Measurements from ENCODE around the gene NT5C1A.

- TF ChIP-seq CTCF (conservative IDR thresholded peaks at IDR 0.05; ENCODE audit: low read depth, low read length) (no peak), EZH2phosphoT487 (IDR thresholded peaks at IDR 0.05; ENCODE audit: borderline replicate concordance, low read length) (no peak)
Measured at GRCh38 chr1:39676948-39677548, 5.1 kb upstream of the NT5C1A start.
